Activated T-cell treated with anti-CD3 and anti-CD28 coated beads for 24 hours (primary cell): ENCODE data around the gene CIROP.
"Not testable (repeated sequence)": the region's sequence is repeated elsewhere in the genome, so short reads cannot be mapped to it uniquely, and the experiment has no call there.

Experiments used
- DNase-seq: peaks from one replicate; pipeline ENCODE4 v3.0.0-alpha.2; 2020; ENCODE audit warnings: low read depth

Gene CIROP

GRCh38 chr14:23113431-23114119, 8.8 kb upstream of the CIROP start:
- no peak for DNase-seq

- no peak for DNase-seq
Observed at GRCh38 chr14:23112359-23113178, 7.8 kb upstream of the CIROP start.

- DNase-seq: no peak
Observed at GRCh38 chr14:23110579-23111365, 6.0 kb upstream of the CIROP start.

GRCh38 chr14:23109769-23110168, 5.0 kb upstream of the CIROP start:
- no peak for DNase-seq

DNA sequence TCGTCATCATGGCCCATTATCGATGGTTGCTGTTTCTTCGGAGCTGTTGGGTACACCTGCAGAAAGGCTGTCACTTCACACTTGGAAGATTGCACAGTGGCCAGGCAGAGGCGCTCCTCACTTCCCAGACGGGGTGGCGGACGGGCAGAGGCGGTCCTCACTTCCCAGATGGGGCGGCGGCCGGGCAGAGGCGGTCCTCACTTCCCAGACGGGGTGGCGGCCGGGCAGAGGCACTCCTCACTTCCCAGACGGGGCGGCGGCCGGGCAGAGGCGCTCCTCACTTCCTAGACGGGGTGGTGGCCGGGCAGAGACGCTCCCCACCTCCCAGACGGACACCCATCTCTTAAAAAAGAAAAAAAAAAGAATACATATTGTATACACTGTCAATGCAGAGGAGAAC, 3.4 kb upstream of the CIROP start:
- not testable (repeated sequence) for DNase-seq

DNA sequence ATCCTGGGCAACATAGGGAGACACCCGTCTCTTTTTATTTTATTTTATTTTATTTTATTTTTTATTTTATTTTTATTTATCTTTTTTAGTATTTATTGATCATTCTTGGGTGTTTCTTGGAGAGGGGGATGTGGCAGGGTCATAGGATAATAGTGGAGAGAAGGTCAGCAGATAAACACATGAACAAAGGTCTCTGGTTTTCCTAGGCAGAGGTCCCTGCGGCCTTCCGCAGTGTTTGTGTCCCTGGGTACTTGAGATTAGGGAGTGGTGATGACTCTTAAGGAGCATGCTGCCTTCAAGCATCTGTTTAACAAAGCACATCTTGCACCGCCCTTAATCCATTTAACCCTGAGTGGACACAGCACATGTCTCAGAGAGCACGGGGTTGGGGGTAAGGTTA, 2.8 kb upstream of the CIROP start:
- DNase-seq: not testable (repeated sequence)

- no peak for DNase-seq
Observed at GRCh38 chr14:23106747-23107045, 1.9 kb upstream of the CIROP start.

DNA sequence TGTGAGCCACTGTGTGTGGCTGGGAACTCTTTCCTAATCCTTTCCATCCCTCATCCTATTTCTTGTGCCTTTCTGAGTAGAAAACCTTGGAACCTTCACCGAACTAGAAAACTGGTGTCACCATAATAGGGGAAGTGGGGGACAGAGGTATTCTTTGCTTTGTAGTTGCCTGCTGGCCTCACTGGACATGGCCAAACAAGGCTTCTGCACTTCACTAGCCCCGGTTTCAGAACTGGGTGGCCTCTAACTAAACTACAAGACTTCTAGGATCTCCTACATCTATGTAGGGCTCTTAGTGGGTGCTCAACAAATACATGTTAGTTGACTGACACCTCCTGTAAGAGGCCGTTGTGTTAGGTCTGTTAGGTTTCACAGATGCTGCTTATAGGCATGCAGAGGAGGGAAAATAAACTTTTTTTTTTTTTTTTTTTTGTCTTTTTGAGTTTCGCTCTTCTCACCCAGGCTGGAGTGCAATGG, 597 bp upstream of the CIROP start:
- no peak for DNase-seq

DNA sequence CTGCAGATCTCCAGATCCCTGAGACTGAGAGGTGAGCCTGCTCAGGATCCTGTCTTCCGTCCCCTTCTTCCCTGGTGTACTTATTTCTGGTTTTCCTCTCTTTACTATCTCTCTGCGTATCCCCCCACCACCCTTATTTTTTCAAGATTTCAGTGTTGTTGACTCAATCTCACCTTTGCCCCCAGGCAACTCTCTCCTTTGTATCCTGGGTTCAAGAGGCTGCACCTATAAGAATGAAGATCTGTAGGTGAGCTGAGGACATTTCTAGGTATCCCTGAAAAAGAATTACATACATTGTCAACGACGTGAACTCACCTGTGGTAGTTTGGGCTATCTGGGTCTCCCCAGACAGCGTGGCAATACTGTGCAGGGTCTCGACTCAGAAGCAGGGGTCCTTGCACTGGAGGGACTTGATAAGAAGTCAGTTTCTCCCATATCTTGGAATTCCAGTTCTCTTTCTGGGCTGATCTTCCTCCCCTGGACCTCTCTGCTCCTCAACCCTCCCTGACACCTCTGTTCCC, 659 bp downstream of the CIROP start:
- no peak for DNase-seq

GRCh38 chr14:23103581-23103980, 1.2 kb downstream of the CIROP start:
- DNase-seq: no peak

GRCh38 chr14:23102801-23103200, 2.0 kb downstream of the CIROP start:
- no peak for DNase-seq

- DNase-seq: no peak
Observed at GRCh38 chr14:23101986-23102625, 2.7 kb downstream of the CIROP start.

DNA sequence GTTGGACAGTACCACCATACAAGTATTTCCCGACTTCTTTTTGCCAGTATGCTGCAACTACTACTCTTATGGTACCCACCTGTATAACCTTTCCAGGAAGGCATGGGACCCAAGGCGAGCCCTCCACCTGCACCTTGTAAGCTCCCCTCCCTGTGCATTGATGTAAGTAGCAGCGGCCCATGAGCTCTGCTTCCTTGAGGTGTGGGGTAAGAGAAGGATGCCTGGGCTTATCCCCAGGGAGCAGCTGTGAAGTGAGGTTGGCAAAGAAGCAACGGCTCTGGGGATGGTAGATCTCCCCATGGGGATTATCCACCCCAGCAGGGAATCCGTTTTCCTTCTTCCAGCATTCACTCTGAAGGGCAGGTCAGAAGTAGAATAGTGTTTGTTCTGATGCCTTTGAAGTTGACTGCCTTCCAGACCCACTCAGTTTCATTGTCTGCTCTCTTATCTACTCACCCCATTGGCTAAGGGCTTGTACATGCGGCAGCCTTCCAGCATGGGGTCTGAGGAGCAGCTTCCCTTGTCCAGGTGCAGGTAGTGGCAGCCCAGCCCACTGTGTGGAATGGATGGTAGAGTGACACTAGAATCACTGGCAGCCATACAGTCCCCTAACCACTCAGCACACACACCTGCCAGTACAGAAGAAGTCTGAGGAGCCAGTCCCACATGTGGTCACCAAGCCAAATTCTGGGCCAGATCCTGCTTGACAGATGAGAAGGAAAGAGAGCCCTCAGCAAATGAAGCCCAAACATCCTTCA, 3.4 kb downstream of the CIROP start:
- DNase-seq: no peak

GRCh38 chr14:23099212-23099861, 5.5 kb downstream of the CIROP start:
- DNase-seq: no peak

DNA sequence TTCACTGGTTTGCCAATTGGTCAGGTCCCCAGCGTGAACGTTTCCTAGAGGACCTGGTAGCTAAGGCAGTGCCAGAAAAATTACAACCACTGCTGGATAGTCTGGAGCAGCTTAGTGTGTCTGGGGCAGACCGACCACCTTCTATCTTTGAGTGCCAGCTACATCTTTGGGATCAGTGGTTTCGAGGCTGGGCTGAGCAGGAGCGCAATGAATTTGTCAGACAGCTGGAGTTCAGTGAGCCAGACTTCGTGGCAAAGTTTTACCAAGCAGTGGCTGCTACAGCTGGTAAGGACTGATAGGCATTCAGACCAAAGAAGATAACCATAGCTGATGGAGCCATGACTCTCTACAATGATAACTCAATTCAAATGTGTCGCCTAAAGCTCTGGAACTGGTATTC, 7.0 kb downstream of the CIROP start:
- no peak for DNase-seq

- peak; percentile 99 for DNase-seq
Observed at GRCh38 chr14:23095196-23096108, 9.3 kb downstream of the CIROP start, which contains the start of gene C14orf119. Gene C14orf119 (plus strand): TSS chr14:23095505. CDS start chr14:23097659, 2,154 bp downstream.

GRCh38 chr14:23094666-23095195, 10.1 kb downstream of the CIROP start, which contains the start of gene ACIN1:
Gene ACIN1 (minus strand): TSS chr14:23095136. CDS start chr14:23095112, 24 bp downstream.
- DNase-seq: peak; percentile 63

GRCh38 chr14:23093991-23094665, 10.7 kb downstream of the CIROP start:
- DNase-seq: no peak

GRCh38 chr14:23093526-23093925, 11.3 kb downstream of the CIROP start:
- no peak for DNase-seq
